Fibroblast of lung (primary cell): ENCODE results near the gene USP13. TPM values are rescaled to one million over a fixed set of nuclear protein-coding genes. Genes with fewer than 3 reads are reported as not detected.

Source experiments
- DNase-seq, 2 donors: peaks; one replicate each; pipeline versions ENCODE4 v3.0.0 to v3.0.0-alpha.2; 2010; ENCODE audit warnings: low read depth in 2 of 2
- H2AFZ ChIP-seq: 2 replicates; pipeline ENCODE4 v1.5.1; 2012; ENCODE audit warnings: low read length, control low read depth, inconsistent platforms
- H3K27ac ChIP-seq: 2 replicates; pipeline ENCODE4 v1.5.1; 2011; ENCODE audit warnings: low read length, control low read depth; ENCODE audit not compliant: insufficient read depth
- H3K27me3 ChIP-seq: 2 replicates; pipeline ENCODE4 v1.5.1; 2011; ENCODE audit warnings: mild to moderate bottlenecking, low read length; ENCODE audit not compliant: control insufficient read depth, insufficient read depth
- H3K36me3 ChIP-seq: 2 replicates; pipeline ENCODE4 v1.5.1; 2011; ENCODE audit warnings: low read length; ENCODE audit not compliant: control insufficient read depth, insufficient read depth
- H3K4me1 ChIP-seq: 2 replicates; pipeline ENCODE4 v1.5.1; 2011; ENCODE audit warnings: low read length; ENCODE audit not compliant: control insufficient read depth, insufficient read depth; ENCODE audit errors: extremely low read depth
- H3K4me2 ChIP-seq: 2 replicates; pipeline ENCODE4 v1.5.1; 2011; ENCODE audit warnings: low read length, control low read depth; ENCODE audit not compliant: insufficient read depth; ENCODE audit errors: extremely low read depth
- H3K4me3 ChIP-seq, 4 experiments: fragments of 200-600 bp in 1 of 4; sonication (generic) in 1 of 4; replicated peaks in 1 of 4; 2 replicates each; pipeline ENCODE4 v1.5.1; 2011 to 2016; ENCODE audit warnings: low read length in 4 of 4, low read depth in 3 of 4, mild to moderate bottlenecking in 3 of 4, control low read depth in 2 of 4, inconsistent platforms in 1 of 4, mixed read lengths in 1 of 4; ENCODE audit not compliant: insufficient read depth in 1 of 4; ENCODE audit errors: control extremely low read depth in 1 of 4
- H3K79me2 ChIP-seq: 2 replicates; pipeline ENCODE4 v1.5.1; 2012; ENCODE audit warnings: mild to moderate bottlenecking, low read length, inconsistent platforms; ENCODE audit not compliant: control insufficient read depth, insufficient read depth
- H3K9ac ChIP-seq: 2 replicates; pipeline ENCODE4 v1.5.1; 2011; ENCODE audit warnings: mild to moderate bottlenecking, low read length, control low read depth; ENCODE audit not compliant: insufficient read depth
- H3K9me3 ChIP-seq: 2 replicates; pipeline ENCODE4 v1.5.1; 2012; ENCODE audit warnings: low read depth, low read length; ENCODE audit not compliant: control insufficient read depth, insufficient read depth
- H4K20me1 ChIP-seq: 2 replicates; pipeline ENCODE4 v1.5.1; 2011; ENCODE audit warnings: low read length; ENCODE audit not compliant: control insufficient read depth, insufficient read depth; ENCODE audit errors: extremely low read depth
- EZH2 ChIP-seq: IDR thresholded peaks from 2 replicates; pipeline ENCODE4 v1.5.1; 2012; ENCODE audit warnings: low read length, control low read depth, mild to moderate bottlenecking; ENCODE audit errors: missing control alignments
- polyA plus RNA-seq, 2 donors: library from polyadenylated mRNA; depleted of rRNA in 1 of 2; stranded (reverse) in 1 of 2; unstranded in 1 of 2; fragments of >200 nt; gene quantifications; 2 replicates each; pipeline ENCODE4 v1.2.1, GENCODE V29; 2011 to 2012; ENCODE audit warnings: missing spikeins in 1 of 2
- total RNA-seq: library from RNA; depleted of rRNA; stranded (reverse); fragments of >200 nt; gene quantifications from 2 replicates; pipeline ENCODE4 v1.2.1, GENCODE V29; 2014
- TF ChIP-seq, protein P1 (sequence below), 2 donors: IDR thresholded peaks in 1 of 2; conservative IDR thresholded peaks in 1 of 2; 1 replicate in 1 of 2; 2 replicates in 1 of 2; pipeline ENCODE4 v1.5.1; 2011 to 2012; ENCODE audit warnings: low read length in 2 of 2, control low read depth in 1 of 2, inconsistent platforms in 1 of 2, low read depth in 1 of 2, mild to moderate bottlenecking in 1 of 2

Gene USP13
- total and polyA plus RNA-seq, 2 donors (not counting 1 experiment from before 2014, with no cell fraction given): 11.7 to 15.7 TPM

- no peak overlapping the region for H3K4me3 ChIP-seq
- no peaks in the 10 kb centered on the region for H3K79me2 ChIP-seq
- no peaks in the 10 kb centered on the region for H3K9me3 ChIP-seq
- no peaks in the 10 kb centered on the region for H4K20me1 ChIP-seq
- no peak overlapping the region for H3K27ac ChIP-seq
- no peak overlapping the region for H3K4me2 ChIP-seq
- no peak for TF ChIP-seq EZH2
- TF ChIP-seq, protein P1, sequence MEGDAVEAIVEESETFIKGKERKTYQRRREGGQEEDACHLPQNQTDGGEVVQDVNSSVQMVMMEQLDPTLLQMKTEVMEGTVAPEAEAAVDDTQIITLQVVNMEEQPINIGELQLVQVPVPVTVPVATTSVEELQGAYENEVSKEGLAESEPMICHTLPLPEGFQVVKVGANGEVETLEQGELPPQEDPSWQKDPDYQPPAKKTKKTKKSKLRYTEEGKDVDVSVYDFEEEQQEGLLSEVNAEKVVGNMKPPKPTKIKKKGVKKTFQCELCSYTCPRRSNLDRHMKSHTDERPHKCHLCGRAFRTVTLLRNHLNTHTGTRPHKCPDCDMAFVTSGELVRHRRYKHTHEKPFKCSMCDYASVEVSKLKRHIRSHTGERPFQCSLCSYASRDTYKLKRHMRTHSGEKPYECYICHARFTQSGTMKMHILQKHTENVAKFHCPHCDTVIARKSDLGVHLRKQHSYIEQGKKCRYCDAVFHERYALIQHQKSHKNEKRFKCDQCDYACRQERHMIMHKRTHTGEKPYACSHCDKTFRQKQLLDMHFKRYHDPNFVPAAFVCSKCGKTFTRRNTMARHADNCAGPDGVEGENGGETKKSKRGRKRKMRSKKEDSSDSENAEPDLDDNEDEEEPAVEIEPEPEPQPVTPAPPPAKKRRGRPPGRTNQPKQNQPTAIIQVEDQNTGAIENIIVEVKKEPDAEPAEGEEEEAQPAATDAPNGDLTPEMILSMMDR (conservative IDR thresholded peaks at IDR 0.05 in 1 of 2, IDR thresholded peaks at IDR 0.05 in 1 of 2; ENCODE audit: low read depth in 1 of 2, low read length in 2 of 2): no peak
- DNase-seq: no peak
- no peak overlapping the region for H3K9ac ChIP-seq
- H2AFZ ChIP-seq: no peak overlapping the region
- no peaks in the 10 kb centered on the region for H3K36me3 ChIP-seq
- H3K27me3 ChIP-seq: no peaks in the 10 kb centered on the region
- H3K4me1 ChIP-seq: no peaks in the 10 kb centered on the region
These were observed 6.7 kb upstream of the USP13 start for GRCh38 chr3:179646177-179646576.

- peak overlapping the region; percentile 54 to 95 (median 75) for H3K4me3 ChIP-seq
- peak overlapping the region; percentile 80 for H3K27ac ChIP-seq
- no peaks in the 10 kb centered on the region for H3K36me3 ChIP-seq
- peaks cover 2% of the 10 kb centered on the region for H3K4me1 ChIP-seq
- H3K9ac ChIP-seq: no peak overlapping the region
- peak overlapping the region; percentile 79 for H3K4me2 ChIP-seq
- H2AFZ ChIP-seq: peak overlapping the region; percentile 43
- H3K9me3 ChIP-seq: no peaks in the 10 kb centered on the region
- H3K27me3 ChIP-seq: no peaks in the 10 kb centered on the region
- no peaks in the 10 kb centered on the region for H4K20me1 ChIP-seq
- peaks cover 30% of the 10 kb centered on the region for H3K79me2 ChIP-seq
- TF ChIP-seq, protein P1 (conservative IDR thresholded peaks at IDR 0.05 in 1 of 2, IDR thresholded peaks at IDR 0.05 in 1 of 2; ENCODE audit: low read depth in 1 of 2, low read length in 2 of 2): no peak
- no peak for TF ChIP-seq EZH2
- no peak for DNase-seq
These were observed 973 bp upstream of the USP13 start for GRCh38 chr3:179651687-179652446.

DNA sequence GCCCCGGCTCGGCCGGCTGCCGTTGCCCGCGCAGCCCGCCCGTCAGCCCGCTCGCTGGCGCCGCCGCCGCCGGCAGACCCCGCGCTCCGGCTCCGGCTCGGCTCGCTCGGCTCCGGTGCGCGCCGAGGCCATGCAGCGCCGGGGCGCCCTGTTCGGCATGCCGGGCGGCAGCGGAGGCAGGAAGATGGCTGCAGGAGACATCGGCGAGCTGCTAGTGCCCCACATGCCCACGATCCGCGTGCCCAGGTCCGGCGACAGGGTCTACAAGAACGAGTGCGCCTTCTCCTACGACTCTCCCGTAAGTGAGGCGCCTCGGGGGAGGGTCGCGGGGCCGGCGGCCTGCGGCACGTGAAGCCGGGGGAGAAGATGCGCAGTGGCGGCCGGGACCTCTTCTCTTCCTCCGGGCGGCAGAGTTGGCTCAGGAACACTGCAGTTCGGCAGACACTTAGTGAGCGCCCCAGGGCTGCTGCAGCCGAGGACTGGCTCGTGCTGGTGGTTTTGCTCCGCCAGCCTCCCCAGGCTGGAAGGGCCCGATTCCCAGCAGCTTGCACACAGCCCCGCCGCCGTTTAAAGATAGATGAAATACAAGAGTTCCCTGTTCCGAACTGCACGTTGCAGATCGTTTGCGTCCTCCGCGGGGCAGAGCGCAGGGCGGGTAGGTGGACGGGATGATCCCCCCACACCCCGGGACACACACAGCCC is 407 bp downstream of the USP13 start:
- H3K9me3 ChIP-seq: no peaks in the 10 kb centered on the region
- H3K4me2 ChIP-seq: peak overlapping the region; percentile 83
- H3K4me1 ChIP-seq: peaks cover 2% of the 10 kb centered on the region
- TF ChIP-seq, protein P1 (conservative IDR thresholded peaks at IDR 0.05 in 1 of 2, IDR thresholded peaks at IDR 0.05 in 1 of 2; ENCODE audit: low read depth in 1 of 2, low read length in 2 of 2): peak in 1 of 2 donors; percentile 13
- no peak for TF ChIP-seq EZH2
- peak overlapping the region; percentile 86 to 95 (median 92) for H3K4me3 ChIP-seq
- H3K27me3 ChIP-seq: no peaks in the 10 kb centered on the region
- H3K27ac ChIP-seq: peak overlapping the region; percentile 88
- H4K20me1 ChIP-seq: no peaks in the 10 kb centered on the region
- H3K79me2 ChIP-seq: peaks cover 38% of the 10 kb centered on the region
- peak overlapping the region; percentile 94 for H3K9ac ChIP-seq
- peak overlapping the region; percentile 92 for H2AFZ ChIP-seq
- no peaks in the 10 kb centered on the region for H3K36me3 ChIP-seq
- DNase-seq: peak; percentile 83
